Measurements from ENCODE around the gene BSX. TPM values are rescaled to one million over a fixed set of nuclear protein-coding genes. Genes with fewer than 3 reads are reported as not detected.

BSX gene
- total RNA-seq: not detected in 2 replicates

DNA sequence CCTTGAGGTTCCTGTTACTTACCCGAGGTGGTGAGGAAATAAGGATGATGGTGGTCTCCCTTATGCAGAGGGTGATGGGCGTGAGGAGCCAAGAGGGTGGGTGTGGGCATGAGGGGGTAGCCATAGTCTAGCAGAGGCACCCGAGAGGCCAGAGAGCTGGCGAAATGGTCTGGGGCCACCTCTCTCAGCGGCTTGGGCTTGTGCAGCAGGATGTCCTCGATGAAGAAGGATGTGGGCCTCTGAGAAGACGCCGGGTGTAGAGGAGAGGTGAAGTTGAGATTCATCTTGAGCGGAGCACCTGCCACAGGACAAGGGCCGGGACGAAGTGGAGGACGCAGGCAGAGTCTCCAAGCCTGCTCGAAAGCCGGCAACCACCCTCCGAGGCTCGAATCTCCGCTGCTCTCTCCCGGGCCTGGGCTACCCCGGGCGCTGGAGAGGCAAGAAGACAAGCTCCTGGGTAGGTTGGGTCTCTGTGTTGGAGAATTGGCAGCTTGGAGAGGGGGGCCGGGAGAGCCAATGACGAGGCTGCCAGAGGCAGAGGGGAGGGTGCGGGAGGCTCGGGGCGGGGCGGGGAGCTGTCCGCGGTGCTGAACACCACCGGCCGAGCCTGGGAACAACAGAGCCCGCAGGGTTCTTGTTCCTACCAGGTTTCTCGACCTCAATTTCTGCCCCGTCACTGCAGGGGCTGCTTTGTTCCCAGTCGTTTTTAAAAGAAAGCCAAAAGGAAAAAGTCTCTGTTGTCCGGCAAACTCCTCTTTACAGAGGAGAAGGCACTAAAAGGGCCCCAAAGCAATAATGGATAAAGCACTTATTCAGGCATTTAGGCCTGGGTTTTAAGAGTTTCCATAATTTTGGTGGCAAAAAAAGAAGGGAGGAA is at the start of gene BSX:
TSS of gene BSX (minus strand) at position 447 of the 877 bp plus-strand sequence. CDS start at position 284, 163 bp downstream.
- intact Hi-C loops (cut with micrococcal nuclease): no loop called here

DNA sequence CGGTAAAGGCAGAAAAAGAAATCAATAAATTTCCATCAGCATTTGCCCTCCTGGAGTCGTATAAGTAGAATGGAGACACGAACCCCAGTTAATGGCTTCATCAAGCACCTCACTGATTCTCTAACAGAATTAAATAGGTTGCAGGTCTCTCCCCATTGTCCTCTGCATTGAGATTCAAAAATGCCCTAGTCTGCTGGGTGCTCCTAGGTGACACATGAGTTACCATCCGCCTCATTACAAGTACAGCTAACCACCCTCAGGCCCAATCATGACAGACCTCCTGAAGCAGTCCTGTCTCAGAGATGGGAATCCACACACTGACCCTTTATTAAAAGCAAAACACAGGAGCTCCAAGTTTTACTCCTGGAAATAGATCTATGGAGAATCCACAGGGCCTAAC is 48.9 kb upstream of the BSX start:
- intact Hi-C loops (cut with micrococcal nuclease): loop anchor here (5.0 kb wide), 1 partner anchor 217 kb away; no protein-coding TSS in a partner anchor

DNA sequence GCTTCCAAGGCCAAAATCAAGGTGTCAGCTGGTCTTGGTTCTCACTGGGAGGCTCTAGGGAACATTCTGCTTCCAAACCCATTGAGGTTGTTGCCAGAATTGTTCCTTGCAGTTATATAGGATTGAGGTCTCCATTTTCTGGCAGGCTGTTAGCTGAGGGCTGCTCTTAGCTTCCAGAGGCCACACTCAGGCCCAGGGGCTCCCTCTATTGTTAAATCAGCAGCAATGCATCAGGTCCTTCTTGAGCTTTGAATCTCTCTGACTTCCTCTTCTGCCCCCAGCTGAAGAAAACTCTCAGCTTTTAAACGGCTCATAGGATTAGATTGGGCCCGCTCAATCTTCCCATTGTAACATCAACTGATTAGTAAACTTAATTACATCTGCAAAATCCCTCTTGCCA is 39.3 kb upstream of the BSX start:
- intact Hi-C loops (cut with micrococcal nuclease): loop anchor here (5.0 kb wide), 2 partner anchors 139 to 389 kb away; partner anchors contain the start of gene JHY

DNA sequence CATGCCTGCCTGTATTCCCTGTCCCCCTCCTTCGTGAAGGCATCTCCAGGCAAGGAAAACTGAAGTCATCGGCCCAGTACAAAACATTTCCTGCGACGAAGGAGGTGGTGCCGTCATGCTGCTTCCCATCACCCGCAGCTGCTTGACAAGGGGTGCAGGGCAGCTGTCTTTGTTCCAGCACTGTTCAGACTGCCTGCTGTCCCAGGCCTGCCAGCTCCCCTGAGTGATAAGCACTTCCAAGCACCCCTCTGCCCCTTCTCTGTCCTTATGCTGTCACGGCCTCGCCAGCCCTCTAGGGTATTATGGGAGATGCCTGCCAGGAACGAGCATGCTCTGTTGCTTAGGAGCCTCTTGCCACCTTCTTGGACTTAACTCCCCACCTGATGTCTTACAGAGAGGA is 37.1 kb upstream of the BSX start:
- intact Hi-C loops (cut with micrococcal nuclease): no loop called here

DNA sequence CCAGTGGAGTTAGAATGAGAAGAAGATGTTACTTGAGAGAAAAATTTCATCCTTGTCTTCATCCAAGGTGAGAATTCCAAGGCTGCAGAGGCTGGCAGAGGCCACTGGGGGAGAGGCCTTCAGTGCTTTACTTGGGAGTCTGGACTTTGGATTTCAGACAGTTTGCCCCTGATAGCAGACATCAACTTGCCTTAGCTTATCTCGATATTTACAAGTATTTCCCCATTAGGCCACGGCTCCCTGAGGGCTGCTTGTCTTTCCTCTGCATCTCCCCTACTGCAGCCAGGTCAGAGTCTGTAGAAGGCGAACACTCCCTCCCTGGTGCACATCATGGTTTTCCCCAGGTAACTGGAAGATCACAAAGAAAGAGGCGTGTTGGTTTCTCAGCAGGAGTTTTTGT is 29.9 kb upstream of the BSX start:
- intact Hi-C loops (cut with micrococcal nuclease): no loop called here

DNA sequence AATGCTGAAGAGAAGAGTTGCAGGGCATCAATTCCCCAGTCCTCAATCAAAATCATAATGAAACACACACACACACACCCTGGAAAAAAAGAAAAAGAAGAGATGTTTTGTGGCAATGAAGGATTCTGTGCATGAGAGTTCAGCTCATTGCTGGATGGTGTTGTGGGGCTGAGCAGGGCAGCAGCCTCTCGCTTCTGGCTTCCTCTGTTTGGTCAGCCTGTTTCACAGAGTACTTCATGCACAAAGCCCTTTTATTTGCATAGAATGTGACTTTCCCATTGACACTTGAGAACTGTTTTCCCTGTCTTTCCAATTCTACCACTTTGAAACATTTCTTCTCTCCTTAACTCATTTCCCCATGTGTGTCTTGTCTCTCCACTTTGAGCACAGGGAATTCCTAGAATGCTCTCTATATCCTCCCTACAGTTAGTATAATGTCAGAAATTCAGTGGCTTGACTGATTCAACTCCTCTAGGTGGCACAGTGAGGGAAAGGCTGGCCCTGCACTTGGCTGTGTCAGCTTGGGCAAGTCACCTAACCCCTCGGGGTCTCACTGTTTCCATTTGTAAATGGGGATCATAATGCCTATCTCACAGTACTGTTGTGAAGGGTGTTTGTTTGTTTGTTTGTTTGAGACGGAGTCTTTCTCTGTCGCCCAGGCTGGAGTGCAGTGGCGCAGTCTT is 25.4 kb upstream of the BSX start:
- intact Hi-C loops (cut with micrococcal nuclease): no loop called here

DNA sequence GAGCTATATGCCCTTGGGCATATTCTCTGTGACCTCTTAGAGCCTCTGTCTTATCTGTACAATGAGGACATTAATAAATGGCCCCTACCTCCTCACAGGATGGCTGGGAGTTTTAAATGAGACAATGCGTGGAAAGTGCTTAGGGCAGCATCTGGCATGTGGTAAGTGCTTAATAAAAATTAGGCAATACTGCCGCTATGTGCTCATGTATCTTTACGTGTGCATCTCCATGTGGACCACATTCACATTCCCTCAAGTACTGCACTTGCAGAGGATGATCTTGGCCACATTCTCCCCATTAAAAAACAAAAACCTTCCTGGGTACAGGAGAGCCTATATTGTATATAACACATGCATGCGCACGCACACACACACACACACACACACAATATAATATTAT is 19.1 kb upstream of the BSX start:
- intact Hi-C loops (cut with micrococcal nuclease): no loop called here

DNA sequence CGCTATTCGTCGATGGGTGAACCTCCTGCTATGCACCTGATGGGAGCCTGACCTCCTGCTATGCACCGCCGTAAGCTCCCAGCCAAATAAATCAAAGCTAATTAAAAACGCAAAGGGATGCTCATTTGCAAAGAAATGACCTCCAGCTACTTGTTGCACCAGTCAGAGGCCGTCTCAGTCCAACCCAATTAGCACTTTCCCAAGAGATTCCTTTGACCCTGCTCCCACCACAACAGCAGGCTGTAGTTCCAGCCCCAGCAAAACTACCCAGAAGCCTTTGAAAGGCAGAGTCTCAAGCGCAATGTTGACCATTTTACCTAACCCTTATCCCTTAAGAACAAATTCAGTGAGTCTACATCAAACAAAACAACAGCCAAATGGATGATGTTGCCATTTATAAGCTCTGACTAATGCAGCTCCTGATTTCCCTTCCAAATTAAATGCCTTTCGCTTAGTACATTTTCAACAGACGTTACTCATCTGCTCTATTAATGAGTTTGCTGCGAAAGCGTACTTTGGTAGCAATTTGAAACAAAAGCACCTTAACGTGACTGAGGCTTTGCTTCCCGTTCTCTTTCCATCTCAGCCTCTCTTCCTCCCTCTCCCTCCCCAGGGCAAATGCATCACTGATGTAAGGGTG is 17.2 kb upstream of the BSX start:
- intact Hi-C loops (cut with micrococcal nuclease): no loop called here

DNA sequence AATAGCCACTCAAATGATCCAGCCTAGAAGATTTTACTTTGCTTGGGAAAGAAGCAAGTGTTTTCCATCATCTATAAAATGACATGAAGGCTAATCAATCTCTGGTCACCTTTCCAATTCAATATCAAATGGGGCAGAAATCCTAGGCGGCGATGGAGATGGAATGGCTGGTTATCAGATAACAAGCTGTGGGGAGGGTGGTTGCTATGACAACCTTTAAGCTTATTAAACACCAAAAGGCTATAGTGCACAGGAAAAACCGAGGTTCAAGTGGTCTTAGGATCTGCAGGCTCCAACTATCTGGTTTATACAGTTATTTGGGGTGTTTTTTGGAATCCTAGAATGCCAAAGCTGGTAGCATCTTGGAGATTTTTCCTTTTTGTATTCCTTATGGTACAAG is 13.9 kb upstream of the BSX start:
- intact Hi-C loops (cut with micrococcal nuclease): no loop called here

DNA sequence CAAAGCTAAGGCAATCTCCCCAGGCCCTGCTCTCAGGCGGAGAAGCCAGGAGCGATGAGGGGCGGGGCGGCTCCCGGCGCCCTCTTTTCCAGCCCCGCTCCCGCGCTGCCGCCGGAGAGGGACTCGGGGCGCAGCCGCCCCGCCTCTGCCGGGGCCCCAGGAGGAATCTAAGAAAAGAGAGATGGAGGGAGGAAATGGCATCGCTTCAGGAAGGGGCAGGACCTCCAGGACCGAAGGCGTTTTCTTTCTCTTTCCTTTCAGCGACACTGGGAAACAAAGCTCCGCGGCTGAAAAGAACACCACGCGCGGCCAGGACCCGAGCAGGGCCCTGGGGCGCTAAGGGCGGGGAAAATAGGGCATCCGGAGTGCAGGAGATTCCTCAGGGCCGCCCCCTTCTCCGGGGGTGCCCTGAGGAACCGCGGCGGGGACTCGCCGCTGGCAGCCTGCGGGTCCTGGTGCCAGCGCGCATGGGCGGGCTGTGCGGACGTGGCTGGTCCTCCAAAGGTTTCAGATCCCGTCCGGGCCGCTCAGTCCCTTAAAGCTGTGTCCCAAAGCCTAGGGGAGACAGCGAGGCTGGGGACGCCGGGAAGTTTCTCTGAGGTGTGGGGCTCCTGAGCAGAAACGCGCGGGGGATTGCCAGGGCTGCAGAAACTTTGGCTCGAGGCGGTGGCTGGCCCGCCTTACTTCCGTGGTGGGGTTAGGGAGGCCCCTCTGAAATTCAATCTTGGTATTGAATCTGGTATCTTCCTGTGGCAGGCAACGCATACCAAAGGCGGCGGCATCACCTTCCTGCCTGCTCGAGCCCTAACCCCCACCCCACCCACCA is 2.8 kb upstream of the BSX start:
- intact Hi-C loops (cut with micrococcal nuclease): loop anchor here (1.0 kb wide), 1 partner anchor 8 kb away; no protein-coding TSS in a partner anchor

DNA sequence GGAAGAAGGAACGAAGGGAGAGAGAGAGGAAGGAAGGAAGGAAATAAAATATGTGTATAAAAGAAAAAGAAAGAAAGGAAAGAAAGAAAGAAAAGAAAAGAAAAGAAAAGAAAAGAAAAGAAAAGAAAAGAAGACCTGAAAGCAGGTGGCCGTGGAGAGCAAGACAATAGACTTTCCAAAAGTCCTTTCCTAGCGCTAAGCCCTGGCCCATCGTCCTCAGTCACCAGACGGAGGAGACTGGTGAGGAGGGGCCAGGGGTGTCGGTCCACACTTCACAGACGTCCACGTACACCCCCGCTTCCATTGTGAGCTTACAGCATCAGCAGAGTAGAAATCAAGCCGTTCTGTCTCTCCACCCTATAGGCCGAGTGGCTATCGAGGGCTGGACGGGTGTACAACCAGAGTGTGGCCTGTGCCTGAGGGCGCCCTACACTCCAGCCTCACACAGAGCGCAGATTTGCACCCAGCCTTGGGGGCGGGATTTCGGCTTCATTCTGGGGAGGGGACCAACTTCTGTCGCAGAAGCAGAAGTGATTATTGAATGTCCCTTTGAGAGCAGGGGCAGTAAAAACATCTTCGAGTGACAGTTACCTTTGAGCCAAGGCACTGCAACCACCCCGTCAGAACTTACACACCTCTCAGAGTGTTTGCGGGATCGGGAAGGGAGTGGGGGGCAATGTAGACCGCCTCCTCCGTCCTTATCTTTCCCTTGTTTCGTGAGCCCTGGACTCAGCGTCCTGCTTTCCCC is 2.0 kb upstream of the BSX start:
- intact Hi-C loops (cut with micrococcal nuclease): no loop called here

DNA sequence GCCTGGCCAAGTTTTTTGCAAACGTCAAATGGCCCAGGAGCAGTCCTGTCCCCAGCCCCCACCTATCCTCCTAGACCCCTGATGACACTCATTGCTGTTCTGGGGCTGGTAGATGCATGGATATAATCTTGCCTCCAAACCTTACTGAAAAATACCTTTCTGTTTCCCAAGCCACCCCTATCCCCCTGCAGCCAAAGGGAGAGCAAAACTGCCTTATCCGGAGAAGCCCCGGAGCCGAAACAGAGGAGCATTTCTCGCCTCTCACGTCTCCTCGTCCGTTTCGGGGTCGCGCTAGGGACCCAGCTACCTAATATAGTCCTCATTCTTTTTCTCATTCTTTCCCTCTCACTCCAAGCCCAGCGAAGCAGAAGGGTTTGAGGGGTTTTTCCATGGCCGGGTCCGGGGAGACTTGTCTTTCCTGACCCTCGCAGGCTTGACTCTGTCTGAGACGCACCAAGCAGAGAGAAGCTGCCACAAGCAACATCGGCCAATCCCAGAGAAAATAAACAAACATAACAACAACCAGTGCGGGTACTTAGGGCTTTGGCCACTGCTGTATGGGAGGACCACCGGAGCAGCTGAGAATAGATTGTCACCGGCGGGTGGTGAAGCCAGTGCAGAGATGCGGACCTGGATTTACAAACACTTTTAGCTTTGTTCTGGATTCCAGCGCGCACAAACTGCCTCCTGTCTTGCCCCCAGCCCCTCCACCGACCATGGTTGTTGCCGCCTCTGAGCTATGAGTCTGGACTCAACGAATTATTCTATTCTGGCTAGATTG is 1.6 kb downstream of the BSX start:
- intact Hi-C loops (cut with micrococcal nuclease): no loop called here

DNA sequence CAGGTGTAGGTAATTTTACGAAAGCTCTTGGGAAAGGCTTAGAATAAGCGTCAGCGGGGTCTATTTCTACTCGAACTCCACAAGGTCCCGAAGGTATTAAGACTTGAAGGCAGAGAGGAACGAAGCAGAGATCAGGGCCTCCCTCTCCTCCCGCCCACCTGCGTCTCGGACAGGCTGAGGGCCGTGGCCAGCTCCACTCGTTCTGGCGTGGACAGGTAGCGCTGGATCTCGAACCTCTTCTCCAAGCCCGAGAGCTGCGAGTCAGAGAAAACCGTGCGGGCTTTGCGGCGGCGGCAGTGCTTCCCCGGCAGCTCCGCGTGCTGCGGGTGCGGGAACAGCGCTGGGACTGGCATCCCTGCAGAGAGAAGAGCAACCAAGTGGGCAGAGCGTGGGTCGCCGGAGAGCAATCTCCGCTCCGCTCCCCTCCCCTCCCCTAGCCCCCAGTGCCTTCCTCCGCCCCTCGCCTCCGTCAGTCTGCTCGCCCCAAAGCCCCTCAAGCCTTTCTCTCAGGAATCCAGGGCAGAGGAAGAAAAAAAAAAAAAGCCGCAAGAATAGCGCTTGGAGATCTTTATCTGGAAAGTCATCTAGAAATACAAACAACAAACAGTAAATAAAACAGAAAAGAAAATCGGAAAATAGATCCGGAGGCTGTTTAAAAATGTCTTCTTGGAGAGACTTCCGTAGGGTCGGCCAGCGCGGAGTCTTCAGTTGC is 2.4 kb downstream of the BSX start:
- intact Hi-C loops (cut with micrococcal nuclease): no loop called here

DNA sequence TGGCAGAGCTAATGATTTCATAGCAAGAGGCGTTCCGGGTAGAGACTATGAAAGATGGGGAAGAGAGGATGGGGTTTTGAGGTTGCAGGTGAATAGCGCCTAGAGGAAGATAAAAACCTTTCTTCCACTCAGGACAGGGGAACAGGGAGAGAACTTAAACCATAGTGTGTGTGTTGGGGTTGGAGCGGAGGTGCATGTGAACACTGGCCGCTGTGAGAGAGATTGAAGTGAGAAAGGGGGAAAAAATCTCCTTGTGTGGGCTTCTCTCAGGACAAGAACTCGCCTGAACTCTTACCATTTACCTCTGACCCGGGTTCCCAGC is 3.4 kb downstream of the BSX start:
- intact Hi-C loops (cut with micrococcal nuclease): no loop called here

DNA sequence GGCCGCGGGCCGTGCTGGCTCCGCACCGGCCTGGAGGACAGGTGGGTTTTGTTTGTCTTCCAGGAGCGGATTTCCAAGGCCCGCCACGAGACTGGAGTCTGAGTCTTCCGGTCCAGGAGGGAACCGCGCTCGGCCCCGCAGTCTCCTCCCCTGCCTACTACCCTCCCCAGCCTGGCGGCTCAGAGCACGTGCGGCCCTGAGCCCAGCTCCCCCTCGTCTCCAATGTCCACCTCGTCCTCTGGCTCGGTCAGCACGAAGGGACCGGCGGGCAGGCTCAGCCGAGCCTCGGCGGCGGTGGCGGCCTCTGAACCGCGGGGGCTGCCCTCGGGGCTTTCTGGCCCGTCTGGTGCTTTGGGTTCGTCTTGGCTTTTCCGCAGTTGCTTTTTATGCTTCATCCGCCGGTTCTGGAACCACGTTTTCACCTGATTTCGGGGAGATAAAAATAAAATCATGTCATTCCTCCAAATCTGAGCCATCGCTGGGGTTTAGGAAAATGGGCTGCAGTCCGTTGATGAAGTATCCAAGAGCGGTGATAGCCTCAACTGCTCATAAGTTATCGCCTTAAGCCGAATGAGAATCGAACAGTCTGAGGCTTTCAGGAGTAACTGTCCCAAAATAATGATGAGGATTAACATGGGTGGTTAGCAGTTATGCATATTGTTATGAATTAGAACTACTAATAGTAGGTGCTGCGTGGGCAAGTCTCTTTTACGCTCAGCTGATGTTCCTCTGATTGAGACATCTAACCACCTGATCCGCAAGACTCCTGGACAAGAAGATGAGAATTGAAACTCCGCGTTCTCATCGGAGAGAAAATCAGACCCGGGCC is 4.0 kb downstream of the BSX start:
- intact Hi-C loops (cut with micrococcal nuclease): loop anchor here (1.0 kb wide), 1 partner anchor 77 kb away; no protein-coding TSS in a partner anchor

DNA sequence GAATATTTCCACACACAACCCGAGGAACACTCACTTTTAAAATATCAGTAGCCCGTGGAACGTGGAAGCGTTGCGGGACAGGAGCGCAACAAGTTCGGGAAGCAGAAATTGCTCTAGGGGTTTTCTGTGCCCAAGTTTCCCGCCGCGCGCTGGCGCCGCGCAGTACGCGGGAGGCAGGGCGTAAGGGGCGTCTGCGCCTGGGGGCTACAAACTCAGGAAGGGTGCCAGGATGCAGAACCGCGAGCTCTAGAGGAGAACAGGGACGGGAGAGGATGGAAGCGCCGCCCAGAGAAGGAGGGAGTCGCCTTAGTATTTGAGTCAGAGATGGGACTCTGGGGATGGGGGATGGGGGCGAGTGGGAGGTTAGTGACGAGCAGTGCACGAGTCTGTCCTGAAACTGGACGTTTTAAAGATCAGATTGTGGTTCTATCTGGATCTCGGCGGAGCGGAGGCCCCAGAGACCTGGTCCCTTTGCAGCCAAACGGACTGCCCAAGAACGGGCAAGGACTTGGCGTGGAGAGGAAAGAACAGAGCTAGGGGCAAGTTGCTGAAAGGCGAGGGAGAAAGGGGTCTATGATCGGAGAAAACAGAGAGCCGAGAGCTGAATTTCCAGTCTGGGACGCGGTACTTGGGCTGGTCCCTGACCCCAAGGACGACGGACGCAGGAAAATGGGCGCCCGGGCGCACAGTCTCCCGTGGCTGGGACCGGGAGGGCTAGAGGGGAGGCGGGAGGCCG is 4.7 kb downstream of the BSX start:
- intact Hi-C loops (cut with micrococcal nuclease): loop anchor here (1.0 kb wide), 2 partner anchors 8 to 77 kb away; no protein-coding TSS in a partner anchor

DNA sequence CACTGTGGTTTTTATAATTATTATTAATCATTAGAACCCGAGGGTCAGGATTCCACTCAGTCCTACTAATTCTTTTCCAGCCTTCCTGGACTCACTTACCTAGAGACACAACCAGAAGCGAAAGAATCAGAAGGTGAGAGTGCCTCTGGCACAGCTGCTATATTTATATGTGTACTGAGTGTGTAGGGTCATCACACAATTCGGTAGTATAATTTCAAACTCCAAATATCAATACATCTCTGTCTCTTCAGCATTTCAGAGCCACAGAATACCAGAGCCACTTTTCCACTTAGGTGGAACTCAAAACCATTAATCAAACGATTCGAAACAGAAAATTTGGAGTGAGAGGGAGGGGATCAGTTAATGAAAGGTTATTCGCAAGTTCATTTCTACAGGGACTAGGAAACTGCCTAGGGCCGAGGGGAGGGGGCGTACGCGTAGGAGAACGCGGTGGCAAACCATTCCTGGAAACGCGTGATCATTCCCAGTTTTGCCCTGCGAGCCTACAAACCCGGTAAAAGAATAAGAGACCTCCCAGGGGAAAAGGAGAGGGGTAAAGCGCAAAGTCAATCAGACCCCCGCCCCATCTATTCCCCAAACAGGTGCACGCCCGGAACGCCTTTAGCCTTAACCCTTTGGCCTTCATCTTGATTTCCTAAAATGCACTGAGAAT is 5.4 kb downstream of the BSX start:
- intact Hi-C loops (cut with micrococcal nuclease): loop anchor here (1.0 kb wide), 1 partner anchor 9 kb away; no protein-coding TSS in a partner anchor
